ENCODE results near the gene FAM240A.

Gene FAM240A

DNA sequence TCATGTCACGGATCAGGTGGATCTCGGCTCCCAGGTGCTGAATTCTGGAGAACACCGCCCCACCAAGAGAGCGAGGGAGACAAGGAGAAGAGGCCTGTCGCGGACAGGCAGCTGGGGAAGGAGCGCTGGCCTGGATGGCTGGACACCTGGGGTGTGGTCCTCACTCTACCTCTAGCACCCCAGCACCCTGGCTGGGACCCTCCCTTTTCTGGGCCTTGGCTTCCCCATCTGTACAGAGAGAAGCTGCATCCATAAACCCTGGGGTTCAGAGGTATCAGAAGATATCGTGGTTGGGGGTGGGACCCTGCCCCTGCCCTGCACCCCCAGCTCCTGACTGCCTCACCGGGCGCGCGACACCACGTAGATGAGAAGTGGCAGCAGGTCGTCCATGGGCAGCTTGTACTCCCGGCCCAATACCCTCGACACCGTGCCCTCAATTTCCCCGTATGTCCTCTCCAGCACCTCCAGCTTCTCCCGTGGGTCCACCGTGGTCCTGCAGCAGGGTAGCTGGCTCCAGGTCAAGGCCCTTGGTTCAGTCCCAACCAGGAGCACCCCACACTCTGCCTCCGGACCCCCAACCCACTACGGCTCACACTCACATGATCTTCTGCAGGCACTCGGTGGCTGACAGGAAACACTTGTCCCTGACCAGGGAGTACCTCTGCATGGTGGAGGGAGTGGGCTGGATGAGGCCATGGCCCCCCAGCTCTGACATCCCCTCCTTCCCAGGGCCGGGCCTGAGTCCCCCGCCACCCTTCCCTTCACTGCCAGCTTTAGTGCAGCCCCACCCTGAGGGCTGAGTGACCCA is 59.4 kb downstream of the FAM240A start:
- Mint-ChIP-seq H3K27ac (no peak overlapping the region), H3K4me1 (no peaks in the 10 kb centered on the region), H3K4me3 (no peak overlapping the region), H3K36me3 (no peaks in the 10 kb centered on the region), H3K9me3 (no peaks in the 10 kb centered on the region)
- DNase-seq (ENCODE audit: low spot score in 2 of 2) (no peak), ATAC-seq (no peak)

DNA sequence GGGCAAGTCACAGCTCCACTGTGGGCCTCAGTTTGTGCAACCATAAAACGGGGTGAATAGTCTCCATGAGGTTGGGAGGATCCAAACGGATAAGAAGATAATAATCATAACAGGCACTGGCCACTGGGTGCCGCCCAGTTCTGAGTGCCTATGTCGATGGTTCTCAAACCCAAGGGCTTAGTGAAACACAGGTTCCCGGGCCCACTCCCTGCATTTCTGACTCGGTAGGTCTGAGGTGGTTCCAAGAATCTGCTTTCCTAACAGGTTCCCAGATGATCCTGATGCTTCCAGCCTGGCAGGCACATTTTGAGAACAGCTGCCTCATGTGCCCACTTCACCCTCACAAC is 60.0 kb downstream of the FAM240A start:
- ATAC-seq, result no peak
- Mint-ChIP-seq H3K4me3 (no peak overlapping the region), H3K36me3 (no peaks in the 10 kb centered on the region), H3K27ac (no peak overlapping the region), H3K4me1 (no peaks in the 10 kb centered on the region), H3K9me3 (no peaks in the 10 kb centered on the region)
- no peak for DNase-seq (ENCODE audit: low spot score in 2 of 2)

DNA sequence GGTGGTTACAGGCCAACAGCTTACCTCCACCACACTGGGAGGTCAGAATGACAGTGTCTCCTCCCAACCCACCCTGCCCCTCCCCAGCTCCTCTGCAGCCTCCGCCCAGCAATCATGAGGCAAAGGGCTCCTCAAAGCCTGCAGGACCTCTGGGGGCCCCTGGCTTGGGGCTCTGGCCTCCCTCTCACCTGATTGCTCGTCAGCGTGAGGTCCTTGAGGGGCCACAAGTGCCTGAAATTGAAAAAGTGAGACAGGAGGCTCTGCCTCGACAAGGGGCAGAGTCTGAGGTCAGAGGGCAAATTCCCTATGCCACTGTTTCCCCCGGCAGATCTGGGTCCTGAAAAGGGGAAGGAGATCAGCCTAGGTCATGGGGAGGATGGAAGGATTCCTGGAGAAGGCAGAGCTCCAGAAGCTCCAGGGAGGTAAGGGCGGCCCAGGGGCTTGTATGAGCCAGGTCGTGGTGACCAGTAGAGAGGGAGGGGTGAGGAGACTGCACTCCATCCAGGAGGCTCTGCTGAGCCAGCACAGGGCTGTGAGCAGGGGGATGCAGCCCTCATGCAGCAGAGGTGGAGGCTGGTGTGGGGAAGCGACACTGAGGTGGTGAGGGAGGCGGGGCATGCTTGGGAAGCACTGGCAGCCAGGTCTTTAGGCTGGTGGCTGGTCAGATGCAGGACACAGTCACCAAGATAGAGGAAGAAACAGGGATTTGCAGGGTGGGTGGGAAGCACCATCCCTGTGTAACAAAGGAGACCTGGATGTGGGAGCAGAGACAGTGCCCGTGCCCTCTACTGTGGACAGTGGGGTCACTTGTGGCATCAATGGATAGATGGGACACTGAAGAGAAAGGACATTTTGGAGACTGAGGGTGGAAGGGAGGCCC is 61.1 kb downstream of the FAM240A start:
- DNase-seq (ENCODE audit: low spot score in 2 of 2) (no peak), ATAC-seq (no peak)
- no peaks in the 10 kb centered on the region for H3K36me3 Mint-ChIP-seq
- no peaks in the 10 kb centered on the region for H3K9me3 Mint-ChIP-seq
- H3K4me1 Mint-ChIP-seq, result no peaks in the 10 kb centered on the region
- H3K27ac Mint-ChIP-seq, result no peak overlapping the region
- H3K4me3 Mint-ChIP-seq, result no peak overlapping the region

DNA sequence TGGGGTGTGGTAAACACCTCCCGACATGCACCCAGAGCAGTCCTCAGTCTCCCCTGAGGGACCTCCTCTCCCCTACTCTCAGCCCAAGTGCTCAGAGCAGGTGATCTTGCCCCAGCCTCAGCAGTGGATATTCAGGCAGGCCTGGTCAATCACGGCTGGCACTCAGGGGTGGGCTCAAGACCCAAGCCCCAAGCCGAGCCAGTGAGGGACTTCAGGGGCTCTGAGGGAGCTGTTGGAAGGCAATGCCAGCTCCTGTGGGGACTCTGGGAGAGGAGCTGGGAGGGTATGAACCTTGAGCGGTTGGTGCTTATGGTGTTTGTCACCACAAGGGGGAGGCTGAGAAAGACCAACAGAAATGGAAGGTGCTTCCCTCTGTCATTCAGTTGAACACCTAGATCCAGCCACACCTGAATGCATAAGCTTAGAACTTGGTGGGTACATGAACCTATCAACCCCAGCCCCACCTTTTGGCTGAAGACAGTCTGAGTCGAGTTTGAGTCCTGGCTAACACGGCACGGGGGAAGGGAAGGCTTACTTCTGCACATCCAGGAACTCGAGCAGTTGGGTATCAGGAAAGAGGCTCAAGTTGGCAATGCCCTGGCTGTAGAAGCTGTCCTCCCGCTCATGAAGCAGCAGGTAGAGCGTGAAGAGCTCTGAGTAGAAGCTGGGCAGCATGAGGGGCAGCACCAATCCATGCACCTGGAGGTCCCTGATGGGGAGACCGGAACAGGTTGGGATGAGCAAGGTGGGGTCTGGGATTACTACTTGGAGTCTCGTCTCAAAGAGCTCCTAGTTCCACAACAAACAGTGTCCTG is 61.9 kb downstream of the FAM240A start:
- Mint-ChIP-seq H3K4me1 (no peaks in the 10 kb centered on the region), H3K4me3 (no peak overlapping the region), H3K9me3 (no peaks in the 10 kb centered on the region), H3K36me3 (no peaks in the 10 kb centered on the region), H3K27ac (no peak overlapping the region)
- DNase-seq (ENCODE audit: low spot score in 2 of 2) (no peak), ATAC-seq (no peak)

DNA sequence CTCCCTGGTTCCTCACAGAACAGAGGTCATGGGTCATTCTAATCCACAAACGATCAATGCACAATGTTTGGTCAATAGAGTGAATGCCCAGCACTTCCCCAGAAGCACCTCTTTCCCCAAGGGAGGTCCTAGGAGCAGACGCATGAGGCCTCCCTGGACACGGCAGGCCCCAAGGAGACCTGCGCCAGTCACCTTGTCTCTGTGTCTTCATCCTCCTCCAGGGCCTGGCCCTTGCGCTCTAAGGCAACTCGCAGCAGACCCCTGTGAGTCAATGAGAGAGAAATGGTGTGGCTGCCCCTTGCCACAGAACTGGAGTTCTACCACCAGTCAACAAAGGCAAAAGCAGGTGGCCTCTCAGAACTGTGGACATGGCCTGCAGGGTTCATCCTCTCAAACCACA is 63.1 kb downstream of the FAM240A start:
- DNase-seq (ENCODE audit: low spot score in 2 of 2), result no peak
- no peaks in the 10 kb centered on the region for H3K9me3 Mint-ChIP-seq
- no peaks in the 10 kb centered on the region for H3K4me1 Mint-ChIP-seq
- no peak overlapping the region for H3K27ac Mint-ChIP-seq
- no peak overlapping the region for H3K4me3 Mint-ChIP-seq
- no peak for ATAC-seq
- no peaks in the 10 kb centered on the region for H3K36me3 Mint-ChIP-seq

All from stimulated activated effector memory CD8-positive, alpha-beta T cell treated with anti-CD3 and anti-CD28 coated beads, Interleukin-12 subunit alpha, Interleukin-12 subunit beta, amount 100 ng/mL, for 72 hours (primary cell).